Endodermal cell (in vitro differentiated cells): ENCODE measurements around the gene SPINK1. TPM values are rescaled to one million over a fixed set of nuclear protein-coding genes. Genes with fewer than 3 reads are reported as not detected.

Source experiments
- DNase-seq: peaks from one replicate; pipeline ENCODE4 v3.0.0-alpha.2; 2017
- H3K27ac ChIP-seq: 2 replicates; pipeline ENCODE4 v1.5.1; 2013; ENCODE audit warnings: mild to moderate bottlenecking, low read depth, low read length, moderate library complexity
- H3K27me3 ChIP-seq: 2 replicates; pipeline ENCODE4 v1.6.1; 2013; ENCODE audit warnings: mild to moderate bottlenecking, low read length, moderate library complexity; ENCODE audit not compliant: insufficient read depth, control insufficient read depth, poor library complexity, severe bottlenecking
- H3K36me3 ChIP-seq: 2 replicates; pipeline ENCODE4 v1.7.0; 2013; ENCODE audit warnings: mild to moderate bottlenecking, low read length, moderate library complexity; ENCODE audit not compliant: control insufficient read depth, insufficient read depth
- H3K4me1 ChIP-seq: one replicate; pipeline ENCODE4 v1.7.0; 2013; ENCODE audit warnings: low read length; ENCODE audit not compliant: control insufficient read depth, insufficient read depth
- H3K4me3 ChIP-seq: 2 replicates; pipeline ENCODE4 v1.5.1; 2013; ENCODE audit warnings: mild to moderate bottlenecking, low read length, moderate library complexity
- H3K9ac ChIP-seq: 2 replicates; pipeline ENCODE4 v1.6.1; 2013; ENCODE audit warnings: mild to moderate bottlenecking, low read length, moderate library complexity; ENCODE audit not compliant: poor library complexity, severe bottlenecking; ENCODE audit errors: extremely low read depth
- H3K9me3 ChIP-seq: 2 replicates; pipeline ENCODE4 v1.6.1; 2013; ENCODE audit warnings: mild to moderate bottlenecking, low read length, moderate library complexity; ENCODE audit not compliant: control insufficient read depth
- H3K27ac Mint-ChIP-seq: 2 replicates; pipeline ENCODE4 v1.8.0; 2020; ENCODE audit warnings: mixed read lengths
- H3K27me3 Mint-ChIP-seq: 2 replicates; pipeline ENCODE4 v1.8.0; 2021; ENCODE audit warnings: mild to moderate bottlenecking, mixed read lengths; ENCODE audit not compliant: insufficient read depth
- H3K36me3 Mint-ChIP-seq: 2 replicates; pipeline ENCODE4 v1.8.0; 2020; ENCODE audit warnings: low read depth, mixed read lengths
- H3K4me1 Mint-ChIP-seq: 2 replicates; pipeline ENCODE4 v1.8.0; 2020; ENCODE audit warnings: mixed read lengths
- H3K4me3 Mint-ChIP-seq: 2 replicates; pipeline ENCODE4 v1.8.0; 2020; ENCODE audit warnings: mild to moderate bottlenecking, moderate library complexity, mixed read lengths
- H3K9me3 Mint-ChIP-seq: 2 replicates; pipeline ENCODE4 v1.8.0; 2020; ENCODE audit warnings: mild to moderate bottlenecking, mixed read lengths
- CTCF ChIP-seq: fragments of 200-600 bp; sonication (generic); conservative IDR thresholded peaks from 2 replicates; pipeline ENCODE4 v1.5.0; 2021; ENCODE audit warnings: antibody characterized with exemption, mild to moderate bottlenecking
- WGBS, 2 experiments: methylation state at CpG; one replicate each; pipeline versions ENCODE4 v1.1.5 to v1.1.7; 2013; ENCODE audit warnings: missing lambda C conversion rate in 2 of 2, mixed read lengths in 1 of 2; ENCODE audit not compliant: insufficient coverage in 1 of 2, insufficient read length in 1 of 2; 5-methylcytosine and 5-hydroxymethylcytosine counted together
- total RNA-seq, 2 donors: library from RNA; stranded (reverse); fragmentation: NEBNext Ultra II Directional in 1 of 2; extraction: Animal tissue kit (Norgen Biotek cat#: 25700) in 1 of 2; gene quantifications; 2 replicates in 1 of 2; 3 replicates in 1 of 2; pipeline ENCODE4 v1.2.1, GENCODE V29; 2021

The SPINK1 gene
- total RNA-seq, 2 donors from 2014 or later: not detected

- no peaks in the 10 kb centered on the region for H3K4me1 ChIP-seq
- Mint-ChIP-seq H3K4me1 (peaks cover 16% of the 10 kb centered on the region), H3K4me3 (no peak overlapping the region), H3K27ac (no peak overlapping the region), H3K9me3 (peaks cover 4% of the 10 kb centered on the region), H3K27me3 (peaks cover 6% of the 10 kb centered on the region), H3K36me3 (no peaks in the 10 kb centered on the region)
- peaks cover 7% of the 10 kb centered on the region for H3K9me3 ChIP-seq
- H3K27ac ChIP-seq: no peak overlapping the region
- no peak overlapping the region for H3K9ac ChIP-seq
- no peak overlapping the region for H3K4me3 ChIP-seq
- DNase-seq: no peak
- no peaks in the 10 kb centered on the region for H3K27me3 ChIP-seq
- WGBS, 2 experiments: 83 to 90% methylated on average over 1 of the region's 1 CpG
- no peaks in the 10 kb centered on the region for H3K36me3 ChIP-seq
- TF ChIP-seq CTCF: no peak
These were observed 51.8 kb downstream of the SPINK1 start for GRCh38 chr5:147779694-147780093.

- no peak for TF ChIP-seq CTCF
- Mint-ChIP-seq H3K4me3 (no peak overlapping the region), H3K9me3 (peaks cover 4% of the 10 kb centered on the region), H3K27me3 (no peaks in the 10 kb centered on the region), H3K36me3 (no peaks in the 10 kb centered on the region), H3K27ac (no peak overlapping the region), H3K4me1 (peaks cover 9% of the 10 kb centered on the region)
- H3K9me3 ChIP-seq: peaks cover 7% of the 10 kb centered on the region
- H3K4me1 ChIP-seq: no peaks in the 10 kb centered on the region
- H3K27me3 ChIP-seq: no peaks in the 10 kb centered on the region
- DNase-seq: no peak
- H3K27ac ChIP-seq: no peak overlapping the region
- WGBS, 2 experiments: 93 to 100% methylated on average over 3 to 4 of the region's 4 CpGs
- no peak overlapping the region for H3K4me3 ChIP-seq
- no peak overlapping the region for H3K9ac ChIP-seq
- no peaks in the 10 kb centered on the region for H3K36me3 ChIP-seq
These were observed 54.5 kb downstream of the SPINK1 start for GRCh38 chr5:147776989-147777388.

Other genes starting within 250 kb of the SPINK1 start
- 10 to 100 TPM in 1 of 2 donors, 1 to 10 TPM in 1; 6.9 to 16.7 TPM for gene JAKMIP2, start 48.9 kb downstream of the SPINK1 start, total RNA-seq
- gene SCGB3A2, start 47.0 kb upstream of the SPINK1 start, total RNA-seq: 10 to 100 TPM in 1 of 2 donors, 1 to 10 TPM in 1; 1.1 to 18.7 TPM
- gene C5orf46, start 74.9 kb upstream of the SPINK1 start, total RNA-seq: not detected
- gene SPINK5, start 232.3 kb upstream of the SPINK1 start, total RNA-seq: 10 to 100 TPM in 1 of 2 donors, 1 to 10 TPM in 1; 2.6 to 12.4 TPM